Osteoblast (primary cell): ENCODE results near the gene TUBGCP6. TPM values are rescaled to one million over a fixed set of nuclear protein-coding genes. Genes with fewer than 3 reads are reported as not detected.

Source experiments
- DNase-seq: peaks from one replicate; pipeline ENCODE4 v3.0.0; 2011; ENCODE audit warnings: low spot score, mixed read lengths; ENCODE audit not compliant: insufficient read length; ENCODE audit errors: missing footprints
- H2AFZ ChIP-seq: 2 replicates; pipeline ENCODE4 v1.6.0; 2011; ENCODE audit warnings: mild to moderate bottlenecking, low read length
- H3K27ac ChIP-seq: 2 replicates; pipeline ENCODE4 v1.5.1; 2011; ENCODE audit warnings: mild to moderate bottlenecking, low read depth, low read length, moderate library complexity
- H3K27me3 ChIP-seq: 2 replicates; pipeline ENCODE4 v1.6.0; 2012; ENCODE audit warnings: mild to moderate bottlenecking, control low read depth, inconsistent platforms, low read length, moderate library complexity; ENCODE audit not compliant: insufficient read depth
- H3K36me3 ChIP-seq: 2 replicates; pipeline ENCODE4 v1.5.1; 2011; ENCODE audit warnings: mild to moderate bottlenecking, low read length, control low read depth, moderate library complexity; ENCODE audit not compliant: insufficient read depth
- H3K4me1 ChIP-seq: 2 replicates; pipeline ENCODE4 v1.5.1; 2011; ENCODE audit warnings: mild to moderate bottlenecking, low read length, control low read depth, moderate library complexity; ENCODE audit not compliant: insufficient read depth
- H3K4me2 ChIP-seq: 2 replicates; pipeline ENCODE4 v1.6.0; 2011; ENCODE audit warnings: mild to moderate bottlenecking, low read length; ENCODE audit not compliant: insufficient read depth
- H3K4me3 ChIP-seq: fragments of 200-600 bp; sonication (generic); 3 replicates; pipeline ENCODE4 v1.5.1; 2012; ENCODE audit warnings: mild to moderate bottlenecking, low read length, inconsistent platforms; ENCODE audit not compliant: insufficient read depth
- H3K79me2 ChIP-seq: 2 replicates; pipeline ENCODE4 v1.6.0; 2012; ENCODE audit warnings: mild to moderate bottlenecking, low read length, control low read depth, inconsistent platforms; ENCODE audit not compliant: insufficient read depth
- H3K9me3 ChIP-seq: 2 replicates; pipeline ENCODE4 v1.5.1; 2011; ENCODE audit warnings: low read depth, low read length, control low read depth
- H4K20me1 ChIP-seq: 2 replicates; pipeline ENCODE4 v1.6.0; 2012; ENCODE audit warnings: mild to moderate bottlenecking, low read length, control low read depth; ENCODE audit not compliant: insufficient read depth
- CTCF ChIP-seq: IDR thresholded peaks from 2 replicates; pipeline ENCODE4 v1.5.1; 2011; ENCODE audit warnings: mild to moderate bottlenecking, low read depth, low read length, moderate library complexity; ENCODE audit errors: extremely low read depth
- total RNA-seq: library from RNA; depleted of rRNA; stranded (reverse); fragments of >200 nt; gene quantifications from 2 replicates; pipeline ENCODE4 v1.2.3, GENCODE V29; 2012

The TUBGCP6 gene
- total RNA-seq, 1 donor, result 28.2 TPM

GRCh38 chr22:50209893-50210292, 34.9 kb downstream of the TUBGCP6 start:
- Histone ChIP-seq H3K4me1 (no peaks in the 10 kb centered on the region), H3K9me3 (no peaks in the 10 kb centered on the region), H3K4me2 (no peak overlapping the region), H4K20me1 (peaks cover 38% of the 10 kb centered on the region), H2AFZ (no peak overlapping the region), H3K79me2 (peaks cover 53% of the 10 kb centered on the region), H3K36me3 (peaks cover 57% of the 10 kb centered on the region), H3K4me3 (no peak overlapping the region), H3K27ac (no peak overlapping the region), H3K27me3 (no peaks in the 10 kb centered on the region)
- DNase-seq, result peak; percentile 99
- TF ChIP-seq CTCF, result peak; percentile 81

GRCh38 chr22:50208939-50209892, 35.6 kb downstream of the TUBGCP6 start:
- Histone ChIP-seq H3K27me3 (no peaks in the 10 kb centered on the region), H2AFZ (no peak overlapping the region), H3K4me1 (no peaks in the 10 kb centered on the region), H4K20me1 (peaks cover 36% of the 10 kb centered on the region), H3K27ac (no peak overlapping the region), H3K9me3 (no peaks in the 10 kb centered on the region), H3K4me2 (no peak overlapping the region), H3K79me2 (peaks cover 52% of the 10 kb centered on the region), H3K4me3 (no peak overlapping the region), H3K36me3 (peaks cover 53% of the 10 kb centered on the region)
- TF ChIP-seq CTCF, result no peak
- DNase-seq, result peak; percentile 84

GRCh38 chr22:50208430-50208938, 36.3 kb downstream of the TUBGCP6 start:
- H4K20me1 ChIP-seq, result peaks cover 41% of the 10 kb centered on the region
- peaks cover 52% of the 10 kb centered on the region for H3K79me2 ChIP-seq
- no peak for DNase-seq
- H3K27me3 ChIP-seq, result no peaks in the 10 kb centered on the region
- no peaks in the 10 kb centered on the region for H3K9me3 ChIP-seq
- no peak overlapping the region for H2AFZ ChIP-seq
- H3K4me1 ChIP-seq, result no peaks in the 10 kb centered on the region
- H3K36me3 ChIP-seq, result peaks cover 52% of the 10 kb centered on the region
- H3K4me3 ChIP-seq, result no peak overlapping the region
- TF ChIP-seq CTCF, result no peak
- no peak overlapping the region for H3K27ac ChIP-seq
- H3K4me2 ChIP-seq, result no peak overlapping the region
